Measurements from ENCODE around the gene LDHA.

Gene LDHA

DNA sequence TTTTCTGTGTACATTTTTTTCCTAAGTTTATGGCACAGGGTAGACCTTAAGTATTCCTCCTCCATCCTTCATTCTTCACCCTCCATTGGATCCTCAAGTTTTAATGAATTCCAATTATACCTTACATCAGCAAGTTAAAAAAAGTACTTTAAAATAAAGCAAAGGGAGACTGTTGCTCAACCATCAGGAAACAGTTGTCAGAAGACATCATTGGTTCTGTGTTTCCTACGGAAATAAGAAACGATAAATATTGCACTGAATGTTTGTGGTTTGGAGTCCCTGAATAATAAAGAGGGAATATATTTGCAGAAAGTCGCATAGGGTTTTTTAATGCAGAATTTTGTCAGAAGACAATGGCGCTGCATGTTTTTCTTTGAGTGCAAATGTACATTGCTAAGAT, 28.1 kb upstream of the LDHA start:
- H3K27me3 ChIP-seq (ENCODE audit: insufficient read depth, insufficient read length): no peaks in the 10 kb centered on the region
- no peaks in the 10 kb centered on the region for H3K9me3 ChIP-seq (ENCODE audit: insufficient read depth, low read length)
- no peak overlapping the region for H3K4me3 ChIP-seq (ENCODE audit: insufficient read length, low read depth)
- H3K36me3 ChIP-seq (ENCODE audit: insufficient read depth, insufficient read length, low read length): peaks cover 51% of the 10 kb centered on the region
- TF ChIP-seq YY1 (IDR thresholded peaks at IDR 0.05; ENCODE audit: insufficient read depth, insufficient read length) (no peak), ZNF274 (IDR thresholded peaks at IDR 0.05; ENCODE audit: low read depth, low read length) (no peak), SUZ12 (IDR thresholded peaks at IDR 0.05; ENCODE audit: extremely low read depth, insufficient read depth, insufficient read length) (no peak)
- no peak overlapping the region for H3K9ac ChIP-seq (ENCODE audit: insufficient read length, low read depth)
- H3K4me1 ChIP-seq (ENCODE audit: insufficient read depth, insufficient read length): no peaks in the 10 kb centered on the region
- no peak for DNase-seq (ENCODE audit: low read depth, low spot score)

DNA sequence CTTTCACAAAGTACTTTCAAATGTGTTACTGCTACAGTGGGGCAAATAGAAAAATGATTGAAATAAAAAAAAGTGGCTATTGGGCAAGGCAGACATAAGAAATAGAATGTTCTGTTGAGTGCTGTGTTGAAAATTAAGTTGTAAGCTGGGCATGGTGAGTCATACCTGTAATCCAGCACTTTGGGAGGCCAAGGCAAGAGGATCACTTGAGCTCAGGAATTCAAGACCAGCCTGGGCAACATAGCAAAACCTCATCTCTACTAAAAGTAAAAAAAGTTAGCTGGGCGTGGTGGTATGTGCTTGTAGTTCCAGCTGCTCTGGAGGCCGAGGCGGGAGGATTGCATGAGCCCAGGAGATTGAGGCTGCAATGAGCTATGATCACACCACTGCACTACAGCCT, 26.9 kb upstream of the LDHA start:
- H3K9ac ChIP-seq (ENCODE audit: insufficient read length, low read depth): no peak overlapping the region
- no peak for DNase-seq (ENCODE audit: low read depth, low spot score)
- H3K27me3 ChIP-seq (ENCODE audit: insufficient read depth, insufficient read length): no peaks in the 10 kb centered on the region
- H3K4me3 ChIP-seq (ENCODE audit: insufficient read length, low read depth): no peak overlapping the region
- no peak for TF ChIP-seq SUZ12 (IDR thresholded peaks at IDR 0.05; ENCODE audit: extremely low read depth, insufficient read depth, insufficient read length)
- TF ChIP-seq ZNF274 (IDR thresholded peaks at IDR 0.05; ENCODE audit: low read depth, low read length): no peak
- no peak for TF ChIP-seq YY1 (IDR thresholded peaks at IDR 0.05; ENCODE audit: insufficient read depth, insufficient read length)
- peaks cover 43% of the 10 kb centered on the region for H3K36me3 ChIP-seq (ENCODE audit: insufficient read depth, insufficient read length, low read length)
- H3K9me3 ChIP-seq (ENCODE audit: insufficient read depth, low read length): no peaks in the 10 kb centered on the region
- H3K4me1 ChIP-seq (ENCODE audit: insufficient read depth, insufficient read length): no peaks in the 10 kb centered on the region

DNA sequence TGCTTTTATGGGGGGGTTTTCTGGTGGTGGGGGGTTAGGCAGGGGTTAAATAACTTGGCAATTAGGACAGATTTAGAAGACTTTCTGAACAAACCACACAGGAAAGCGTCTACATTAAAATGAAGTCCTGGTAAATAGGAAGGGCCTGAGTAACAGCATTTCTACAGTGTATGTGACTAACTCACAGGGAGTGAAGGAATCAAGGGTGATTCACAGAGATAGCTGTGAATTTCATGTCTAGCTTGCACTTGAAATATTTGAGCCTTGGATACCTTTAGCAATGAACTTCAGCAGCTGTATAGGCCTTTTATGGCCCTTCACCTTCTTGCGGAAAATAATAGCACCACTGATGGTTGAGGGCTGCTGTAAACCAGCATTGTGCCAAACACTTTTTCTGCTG, 26.1 kb upstream of the LDHA start:
- no peak for DNase-seq (ENCODE audit: low read depth, low spot score)
- H3K4me3 ChIP-seq (ENCODE audit: insufficient read length, low read depth): no peak overlapping the region
- TF ChIP-seq YY1 (IDR thresholded peaks at IDR 0.05; ENCODE audit: insufficient read depth, insufficient read length): no peak
- TF ChIP-seq ZNF274 (IDR thresholded peaks at IDR 0.05; ENCODE audit: low read depth, low read length): no peak
- no peak for TF ChIP-seq SUZ12 (IDR thresholded peaks at IDR 0.05; ENCODE audit: extremely low read depth, insufficient read depth, insufficient read length)
- H3K4me1 ChIP-seq (ENCODE audit: insufficient read depth, insufficient read length): no peaks in the 10 kb centered on the region
- H3K36me3 ChIP-seq (ENCODE audit: insufficient read depth, insufficient read length, low read length): peaks cover 37% of the 10 kb centered on the region
- H3K27me3 ChIP-seq (ENCODE audit: insufficient read depth, insufficient read length): no peaks in the 10 kb centered on the region
- H3K9me3 ChIP-seq (ENCODE audit: insufficient read depth, low read length): no peaks in the 10 kb centered on the region
- no peak overlapping the region for H3K9ac ChIP-seq (ENCODE audit: insufficient read length, low read depth)

DNA sequence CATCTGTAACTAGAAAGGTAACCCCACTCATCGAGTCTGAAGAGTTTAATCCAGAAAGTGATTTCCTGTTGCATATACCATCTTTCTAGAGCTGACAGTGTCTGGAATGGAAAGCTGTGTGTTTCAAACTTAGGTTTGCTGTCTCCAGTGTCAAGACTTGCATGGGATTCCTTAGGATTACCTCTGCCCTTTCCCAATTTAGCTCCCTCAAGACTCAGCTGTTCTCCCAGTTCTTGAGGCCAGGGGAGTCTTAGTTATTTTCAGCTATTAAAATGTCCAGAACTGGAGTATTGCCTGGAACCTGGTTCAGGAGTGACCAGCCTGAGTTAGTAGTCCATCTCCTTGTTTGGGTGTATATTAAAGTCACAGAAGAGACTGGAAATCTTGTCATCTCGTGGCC, 25.0 kb upstream of the LDHA start:
- H3K4me3 ChIP-seq (ENCODE audit: insufficient read length, low read depth): no peak overlapping the region
- peaks cover 27% of the 10 kb centered on the region for H3K36me3 ChIP-seq (ENCODE audit: insufficient read depth, insufficient read length, low read length)
- no peak for DNase-seq (ENCODE audit: low read depth, low spot score)
- H3K9me3 ChIP-seq (ENCODE audit: insufficient read depth, low read length): no peaks in the 10 kb centered on the region
- no peaks in the 10 kb centered on the region for H3K4me1 ChIP-seq (ENCODE audit: insufficient read depth, insufficient read length)
- no peaks in the 10 kb centered on the region for H3K27me3 ChIP-seq (ENCODE audit: insufficient read depth, insufficient read length)
- H3K9ac ChIP-seq (ENCODE audit: insufficient read length, low read depth): no peak overlapping the region
- TF ChIP-seq SUZ12 (IDR thresholded peaks at IDR 0.05; ENCODE audit: extremely low read depth, insufficient read depth, insufficient read length): no peak
- TF ChIP-seq YY1 (IDR thresholded peaks at IDR 0.05; ENCODE audit: insufficient read depth, insufficient read length): no peak
- no peak for TF ChIP-seq ZNF274 (IDR thresholded peaks at IDR 0.05; ENCODE audit: low read depth, low read length)

DNA sequence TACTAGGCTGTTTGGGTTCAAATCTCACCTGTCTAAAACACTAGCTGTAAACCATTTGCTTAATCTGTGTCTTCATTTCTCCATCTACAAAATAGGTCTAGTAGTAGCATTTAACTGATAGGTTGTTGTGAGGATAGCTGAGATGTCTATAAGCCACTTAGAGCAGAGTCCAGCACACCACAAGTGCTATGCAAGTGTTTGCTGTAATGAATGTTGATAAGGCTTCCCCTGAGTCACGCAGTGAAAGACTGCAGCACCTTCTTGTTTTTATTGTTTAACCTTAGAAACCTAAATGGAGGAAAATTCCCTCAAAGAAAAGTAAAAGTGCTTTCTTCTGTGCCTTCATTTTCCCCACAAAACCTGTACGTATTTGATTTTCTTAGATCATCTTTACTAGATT, 23.1 kb upstream of the LDHA start:
- H3K27me3 ChIP-seq (ENCODE audit: insufficient read depth, insufficient read length): no peaks in the 10 kb centered on the region
- H3K9ac ChIP-seq (ENCODE audit: insufficient read length, low read depth): no peak overlapping the region
- no peak overlapping the region for H3K4me3 ChIP-seq (ENCODE audit: insufficient read length, low read depth)
- H3K9me3 ChIP-seq (ENCODE audit: insufficient read depth, low read length): no peaks in the 10 kb centered on the region
- H3K4me1 ChIP-seq (ENCODE audit: insufficient read depth, insufficient read length): no peaks in the 10 kb centered on the region
- TF ChIP-seq YY1 (IDR thresholded peaks at IDR 0.05; ENCODE audit: insufficient read depth, insufficient read length) (no peak), SUZ12 (IDR thresholded peaks at IDR 0.05; ENCODE audit: extremely low read depth, insufficient read depth, insufficient read length) (no peak), ZNF274 (IDR thresholded peaks at IDR 0.05; ENCODE audit: low read depth, low read length) (no peak)
- H3K36me3 ChIP-seq (ENCODE audit: insufficient read depth, insufficient read length, low read length): peaks cover 10% of the 10 kb centered on the region
- no peak for DNase-seq (ENCODE audit: low read depth, low spot score)

DNA sequence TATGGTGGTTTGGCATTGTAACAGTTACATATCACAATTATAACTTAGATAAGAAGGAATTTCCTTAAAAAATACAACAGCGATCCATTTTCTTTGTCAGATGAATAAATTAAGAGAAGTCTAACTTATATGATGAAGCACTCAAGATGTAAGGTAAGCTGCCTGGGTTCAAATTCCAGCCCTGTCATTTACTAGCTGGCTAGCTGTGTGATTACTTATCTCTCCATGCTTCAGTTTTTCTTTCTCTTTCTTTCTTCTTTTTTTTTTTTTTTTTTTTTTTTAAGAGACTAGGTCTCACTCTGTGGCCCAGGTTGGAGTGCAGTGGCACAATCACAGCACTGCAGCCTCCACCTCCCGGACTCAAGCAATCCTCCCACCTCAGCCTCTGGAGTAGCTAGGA, 22.2 kb upstream of the LDHA start:
- Histone ChIP-seq H3K9ac (ENCODE audit: insufficient read length, low read depth) (no peak overlapping the region), H3K36me3 (ENCODE audit: insufficient read depth, insufficient read length, low read length) (peaks cover 5% of the 10 kb centered on the region), H3K4me1 (ENCODE audit: insufficient read depth, insufficient read length) (no peaks in the 10 kb centered on the region), H3K4me3 (ENCODE audit: insufficient read length, low read depth) (no peak overlapping the region), H3K9me3 (ENCODE audit: insufficient read depth, low read length) (no peaks in the 10 kb centered on the region), H3K27me3 (ENCODE audit: insufficient read depth, insufficient read length) (no peaks in the 10 kb centered on the region)
- TF ChIP-seq SUZ12 (IDR thresholded peaks at IDR 0.05; ENCODE audit: extremely low read depth, insufficient read depth, insufficient read length) (no peak), ZNF274 (IDR thresholded peaks at IDR 0.05; ENCODE audit: low read depth, low read length) (no peak)
- no peak for DNase-seq (ENCODE audit: low read depth, low spot score)

DNA sequence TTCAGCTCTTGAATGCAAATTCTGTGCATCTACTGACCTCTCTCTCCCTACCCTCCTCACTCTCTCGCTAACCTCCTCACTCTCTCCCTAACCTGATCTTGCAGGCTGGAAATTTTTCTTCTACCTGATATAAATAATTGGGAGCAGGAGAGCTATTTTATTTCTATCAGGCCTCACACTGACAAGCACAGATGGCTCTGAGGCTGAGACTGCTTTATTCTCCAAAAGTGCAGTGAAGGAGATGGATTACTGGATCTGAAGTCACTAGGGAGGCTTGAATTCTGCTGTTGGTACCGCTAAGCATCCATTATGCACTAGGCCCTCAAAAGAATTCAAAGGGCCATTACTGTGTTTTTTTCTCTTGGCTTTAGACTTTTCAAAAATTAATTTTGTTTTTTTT, 19.4 kb upstream of the LDHA start:
- Histone ChIP-seq H3K9ac (ENCODE audit: insufficient read length, low read depth) (no peak overlapping the region), H3K4me3 (ENCODE audit: insufficient read length, low read depth) (no peak overlapping the region), H3K27me3 (ENCODE audit: insufficient read depth, insufficient read length) (no peaks in the 10 kb centered on the region), H3K4me1 (ENCODE audit: insufficient read depth, insufficient read length) (no peaks in the 10 kb centered on the region), H3K9me3 (ENCODE audit: insufficient read depth, low read length) (no peaks in the 10 kb centered on the region), H3K36me3 (ENCODE audit: insufficient read depth, insufficient read length, low read length) (no peaks in the 10 kb centered on the region)
- no peak for DNase-seq (ENCODE audit: low read depth, low spot score)
- TF ChIP-seq ZNF274 (IDR thresholded peaks at IDR 0.05; ENCODE audit: low read depth, low read length): no peak
- no peak for TF ChIP-seq SUZ12 (IDR thresholded peaks at IDR 0.05; ENCODE audit: extremely low read depth, insufficient read depth, insufficient read length)
- no peak for TF ChIP-seq YY1 (IDR thresholded peaks at IDR 0.05; ENCODE audit: insufficient read depth, insufficient read length)

DNA sequence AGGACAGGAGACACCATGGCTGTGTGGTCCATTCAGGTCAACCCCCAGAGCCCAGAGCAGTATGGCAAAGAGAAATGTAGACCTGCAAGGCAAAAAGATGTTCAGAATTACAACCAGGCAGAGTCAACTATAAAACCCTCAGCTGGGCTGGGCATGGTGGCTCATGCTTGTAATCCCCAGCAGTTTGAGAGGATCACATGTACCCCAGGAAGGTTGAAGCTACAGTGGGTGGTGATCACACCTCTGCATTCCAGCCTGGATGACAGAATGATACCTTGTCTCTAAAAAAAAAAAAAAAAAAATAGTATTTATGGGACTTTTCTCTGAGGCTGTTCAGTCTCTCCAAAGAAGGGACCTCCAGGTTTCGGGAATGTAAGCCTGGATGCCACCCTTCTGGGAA, 18.4 kb upstream of the LDHA start:
- Histone ChIP-seq H3K36me3 (ENCODE audit: insufficient read depth, insufficient read length, low read length) (no peaks in the 10 kb centered on the region), H3K4me1 (ENCODE audit: insufficient read depth, insufficient read length) (no peaks in the 10 kb centered on the region), H3K9ac (ENCODE audit: insufficient read length, low read depth) (no peak overlapping the region), H3K4me3 (ENCODE audit: insufficient read length, low read depth) (no peak overlapping the region), H3K9me3 (ENCODE audit: insufficient read depth, low read length) (no peaks in the 10 kb centered on the region), H3K27me3 (ENCODE audit: insufficient read depth, insufficient read length) (no peaks in the 10 kb centered on the region)
- no peak for TF ChIP-seq SUZ12 (IDR thresholded peaks at IDR 0.05; ENCODE audit: extremely low read depth, insufficient read depth, insufficient read length)
- no peak for TF ChIP-seq YY1 (IDR thresholded peaks at IDR 0.05; ENCODE audit: insufficient read depth, insufficient read length)
- TF ChIP-seq ZNF274 (IDR thresholded peaks at IDR 0.05; ENCODE audit: low read depth, low read length): no peak
- DNase-seq (ENCODE audit: low read depth, low spot score): no peak

All from NT2/D1 (cell line).